ENCODE data around the gene TNFRSF1B.

Gene TNFRSF1B

GRCh38 chr1:12144236-12144635 lies 22.6 kb upstream of the TNFRSF1B start:
- H3K4me3 Mint-ChIP-seq, result no peak overlapping the region
- H3K9me3 Mint-ChIP-seq, result no peaks in the 10 kb centered on the region
- DNase-seq, result no peak
- H3K36me3 Mint-ChIP-seq (ENCODE audit: low read depth), result no peaks in the 10 kb centered on the region
- peaks cover 5% of the 10 kb centered on the region for H3K27me3 Mint-ChIP-seq (ENCODE audit: low read depth, poor library complexity)
- H3K27ac Mint-ChIP-seq, result no peak overlapping the region
- TF ChIP-seq CTCF (IDR thresholded peaks at IDR 0.05), result no peak
- peaks cover 36% of the 10 kb centered on the region for H3K4me1 Mint-ChIP-seq

GRCh38 chr1:12144969-12145368 lies 21.8 kb upstream of the TNFRSF1B start:
- Mint-ChIP-seq H3K27me3 (ENCODE audit: low read depth, poor library complexity) (peaks cover 5% of the 10 kb centered on the region), H3K4me1 (peaks cover 36% of the 10 kb centered on the region), H3K9me3 (peaks cover 5% of the 10 kb centered on the region), H3K4me3 (no peak overlapping the region), H3K36me3 (ENCODE audit: low read depth) (no peaks in the 10 kb centered on the region), H3K27ac (peak overlapping the region; percentile 32)
- TF ChIP-seq CTCF (IDR thresholded peaks at IDR 0.05), result no peak
- no peak for DNase-seq

GRCh38 chr1:12145616-12146342 lies 21.0 kb upstream of the TNFRSF1B start:
- peaks cover 36% of the 10 kb centered on the region for H3K4me1 Mint-ChIP-seq
- no peak for TF ChIP-seq CTCF (IDR thresholded peaks at IDR 0.05)
- no peak overlapping the region for H3K27ac Mint-ChIP-seq
- DNase-seq, result no peak
- peaks cover 5% of the 10 kb centered on the region for H3K9me3 Mint-ChIP-seq
- H3K4me3 Mint-ChIP-seq, result no peak overlapping the region
- peaks cover 5% of the 10 kb centered on the region for H3K27me3 Mint-ChIP-seq (ENCODE audit: low read depth, poor library complexity)
- no peaks in the 10 kb centered on the region for H3K36me3 Mint-ChIP-seq (ENCODE audit: low read depth)

- no peak for DNase-seq
- peak overlapping the region; percentile 94 for H3K27ac Mint-ChIP-seq
- no peak for TF ChIP-seq CTCF (IDR thresholded peaks at IDR 0.05)
- H3K4me3 Mint-ChIP-seq, result no peak overlapping the region
- H3K9me3 Mint-ChIP-seq, result peaks cover 5% of the 10 kb centered on the region
- peaks cover 5% of the 10 kb centered on the region for H3K27me3 Mint-ChIP-seq (ENCODE audit: low read depth, poor library complexity)
- peaks cover 36% of the 10 kb centered on the region for H3K4me1 Mint-ChIP-seq
- no peaks in the 10 kb centered on the region for H3K36me3 Mint-ChIP-seq (ENCODE audit: low read depth)
Measured at GRCh38 chr1:12146343-12147112, 20.3 kb upstream of the TNFRSF1B start.

- Mint-ChIP-seq H3K27me3 (ENCODE audit: low read depth, poor library complexity) (peaks cover 5% of the 10 kb centered on the region), H3K36me3 (ENCODE audit: low read depth) (no peaks in the 10 kb centered on the region), H3K4me1 (peaks cover 29% of the 10 kb centered on the region), H3K4me3 (no peak overlapping the region), H3K9me3 (peaks cover 5% of the 10 kb centered on the region), H3K27ac (peak overlapping the region; percentile 94)
- TF ChIP-seq CTCF (IDR thresholded peaks at IDR 0.05), result no peak
- DNase-seq, result no peak
Measured at GRCh38 chr1:12147201-12147701, 19.5 kb upstream of the TNFRSF1B start.
